Measurements from ENCODE around the gene LILRB3. TPM values are rescaled to one million over a fixed set of nuclear protein-coding genes. Genes with fewer than 3 reads are reported as not detected.
A peak's percentile ranks its signal among the peaks of the same experiment; 100 is the strongest.
"Not testable (repeated sequence)": the region's sequence is repeated elsewhere in the genome, so short reads cannot be mapped to it uniquely, and the experiment has no call there.

LILRB3 gene
- total RNA-seq, 2 experiments from 2014 or later = 0.62 to 2.0 TPM

DNA sequence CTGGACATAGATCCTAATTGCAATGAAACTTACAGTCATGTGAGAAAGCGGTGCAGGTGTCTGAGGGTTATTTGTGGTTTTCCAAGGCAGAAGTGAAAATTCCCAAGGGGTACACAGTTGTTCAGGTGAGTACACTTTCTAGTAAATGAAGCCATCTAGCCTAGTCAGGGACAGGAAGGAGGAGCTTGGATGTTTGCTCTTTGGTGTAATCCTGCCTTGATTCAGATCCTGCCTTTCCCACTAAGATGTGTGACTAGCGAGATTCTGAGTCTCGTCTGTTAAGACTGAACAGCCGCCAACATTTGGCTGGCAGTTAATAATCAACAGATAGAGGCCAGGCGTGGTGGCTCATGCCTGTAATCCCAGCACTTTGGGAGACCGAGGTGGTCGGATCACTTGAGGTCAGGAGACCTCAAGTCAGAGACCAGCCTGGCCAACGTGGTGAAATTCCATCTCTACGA is 19.6 kb downstream of the LILRB3 start:
- Mint-ChIP-seq H3K27me3 (no peaks in the 10 kb centered on the region), H3K9me3 (no peaks in the 10 kb centered on the region), H3K4me3 (peak overlapping the region; percentile 92), H3K4me1 (peaks cover 74% of the 10 kb centered on the region), H3K36me3 (ENCODE audit: low read depth) (peaks cover 74% of the 10 kb centered on the region), H3K27ac (peak overlapping the region; percentile 54)
- POLR2A ChIA-PET = interaction anchor here (0.7 kb wide), 1 partner anchor 12 kb away, joined by 4 read pairs; the partner anchor contains the start of gene TSEN34
- CTCF ChIA-PET = interaction anchor here (1.3 kb wide), 1 partner anchor 8 kb away, joined by 3 read pairs; no protein-coding TSS in a partner anchor
- no peak for DNase-seq

DNA sequence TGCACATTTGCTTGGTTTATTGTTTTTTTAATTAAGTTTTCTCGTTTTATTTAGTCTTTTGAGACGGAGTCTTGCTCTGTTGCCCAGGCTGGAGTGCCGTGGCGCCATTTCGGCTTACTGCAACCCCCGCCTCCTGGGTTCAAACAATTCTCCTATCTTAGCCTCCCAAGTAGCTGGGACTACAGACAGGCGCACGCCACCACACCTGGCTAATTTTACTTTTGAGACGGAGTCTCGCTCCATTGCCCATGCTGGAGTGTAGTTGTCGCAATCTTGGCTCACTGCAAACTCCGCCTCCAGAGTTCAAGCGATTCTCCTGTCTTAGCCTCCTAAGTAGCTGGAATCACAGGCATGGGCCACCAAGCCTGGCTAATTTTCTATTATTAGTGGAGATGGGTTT is 20.8 kb downstream of the LILRB3 start:
- Mint-ChIP-seq H3K27ac (peak overlapping the region; percentile 99), H3K4me3 (peak overlapping the region; percentile 92), H3K4me1 (peaks cover 62% of the 10 kb centered on the region), H3K9me3 (no peaks in the 10 kb centered on the region), H3K36me3 (ENCODE audit: low read depth) (peaks cover 62% of the 10 kb centered on the region), H3K27me3 (no peaks in the 10 kb centered on the region)
- no peak for DNase-seq
- CTCF ChIA-PET = interaction anchor here (1.3 kb wide), 1 partner anchor 9 kb away, joined by 3 read pairs; no protein-coding TSS in a partner anchor
- POLR2A ChIA-PET = no interaction called here

DNA sequence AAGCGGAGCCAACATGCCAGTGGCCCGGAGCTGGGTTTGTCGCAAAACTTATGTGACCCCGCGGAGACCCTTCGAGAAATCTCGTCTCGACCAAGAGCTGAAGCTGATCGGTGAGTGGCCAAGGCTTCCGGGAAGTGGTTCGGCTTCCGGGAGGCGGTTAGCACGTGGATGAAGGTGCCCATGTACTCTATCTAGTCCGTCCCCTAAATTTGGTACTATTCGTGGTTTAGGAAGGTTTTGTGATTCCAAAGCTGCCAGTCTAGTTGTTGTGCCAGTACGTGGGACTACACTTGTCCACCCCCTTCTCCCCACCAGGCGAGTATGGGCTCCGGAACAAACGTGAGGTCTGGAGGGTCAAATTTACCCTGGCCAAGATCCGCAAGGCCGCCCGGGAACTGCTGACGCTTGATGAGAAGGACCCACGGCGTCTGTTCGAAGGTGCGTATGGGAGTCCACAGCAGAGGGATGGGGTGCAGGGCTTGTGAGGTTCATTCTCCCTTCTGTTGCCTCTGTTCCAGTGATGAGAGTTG is 21.6 kb downstream of the LILRB3 start:
- Mint-ChIP-seq H3K4me3 (peak overlapping the region; percentile 92), H3K27me3 (no peaks in the 10 kb centered on the region), H3K9me3 (no peaks in the 10 kb centered on the region), H3K4me1 (peaks cover 55% of the 10 kb centered on the region), H3K36me3 (ENCODE audit: low read depth) (peaks cover 54% of the 10 kb centered on the region), H3K27ac (peak overlapping the region; percentile 99)
- CTCF ChIA-PET = interaction anchor here (1.1 to 1.3 kb wide), 2 partner anchors 9 to 10 kb away, joined by 3 to 5 read pairs; partner anchors contain the start of gene TSEN34
- POLR2A ChIA-PET = interaction anchor here (0.7 to 1.1 kb wide), 4 partner anchors 10 to 1452 kb away, joined by 3 to 5 read pairs (median 3); partner anchors contain the start of genes LENG1 and MBOAT7
- DNase-seq = no peak

DNA sequence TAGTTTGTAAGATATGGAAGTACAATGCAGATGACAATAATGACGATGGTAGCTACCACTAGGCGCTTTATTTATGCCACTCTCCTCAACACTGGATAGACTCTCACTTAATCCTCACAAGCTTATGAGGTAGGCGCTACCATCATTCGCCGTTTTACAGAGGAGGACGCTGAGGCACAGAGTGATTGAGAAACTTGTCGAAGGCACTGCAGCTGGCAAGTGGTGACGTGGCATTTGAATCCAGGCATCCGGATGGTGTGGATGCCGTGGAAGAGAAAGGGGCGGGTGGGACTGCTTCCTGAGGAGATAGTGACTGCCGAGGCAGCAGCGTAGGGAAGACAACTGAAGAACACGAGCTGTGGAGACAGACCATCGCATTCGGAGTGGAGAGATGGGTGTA is 23.4 kb downstream of the LILRB3 start:
- ChIA-PET POLR2A (interaction anchor here (0.9 kb wide), 1 partner anchor 8 kb away, joined by 4 read pairs; the partner anchor contains the start of gene TSEN34), CTCF (interaction anchor here (0.6 to 0.7 kb wide), 2 partner anchors 40 to 757 kb away, joined by 3 to 6 read pairs; no protein-coding TSS in a partner anchor)
- peak overlapping the region; percentile 43 for H3K27ac Mint-ChIP-seq
- no peaks in the 10 kb centered on the region for H3K9me3 Mint-ChIP-seq
- H3K4me1 Mint-ChIP-seq = peaks cover 39% of the 10 kb centered on the region
- peaks cover 39% of the 10 kb centered on the region for H3K36me3 Mint-ChIP-seq (ENCODE audit: low read depth)
- no peak for DNase-seq
- H3K4me3 Mint-ChIP-seq = peak overlapping the region; percentile 66
- no peaks in the 10 kb centered on the region for H3K27me3 Mint-ChIP-seq

DNA sequence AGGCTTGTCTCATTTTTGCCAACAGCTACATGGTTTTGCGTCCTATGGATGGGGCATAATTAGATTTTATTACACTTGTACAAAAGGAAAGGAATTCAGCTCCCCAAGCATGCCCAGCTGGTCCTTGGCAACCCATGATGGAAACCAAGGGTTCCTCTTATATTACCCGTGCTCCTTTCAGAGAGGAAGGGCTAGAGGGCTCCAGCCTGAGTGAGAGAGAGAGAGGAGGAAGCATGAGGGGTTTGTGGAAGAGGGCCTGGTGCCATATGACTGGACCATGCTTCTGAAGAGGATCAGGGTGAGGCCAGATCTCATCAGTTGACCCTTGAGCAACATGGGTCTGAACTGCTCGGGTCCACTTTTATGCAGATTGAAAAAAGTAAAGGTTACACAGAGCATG is 25.7 kb downstream of the LILRB3 start:
- POLR2A ChIA-PET = no interaction called here
- Mint-ChIP-seq H3K27ac (no peak overlapping the region), H3K4me3 (no peak overlapping the region), H3K9me3 (no peaks in the 10 kb centered on the region), H3K27me3 (no peaks in the 10 kb centered on the region), H3K4me1 (peaks cover 30% of the 10 kb centered on the region), H3K36me3 (ENCODE audit: low read depth) (peaks cover 27% of the 10 kb centered on the region)
- CTCF ChIA-PET = no interaction called here
- no peak for DNase-seq

DNA sequence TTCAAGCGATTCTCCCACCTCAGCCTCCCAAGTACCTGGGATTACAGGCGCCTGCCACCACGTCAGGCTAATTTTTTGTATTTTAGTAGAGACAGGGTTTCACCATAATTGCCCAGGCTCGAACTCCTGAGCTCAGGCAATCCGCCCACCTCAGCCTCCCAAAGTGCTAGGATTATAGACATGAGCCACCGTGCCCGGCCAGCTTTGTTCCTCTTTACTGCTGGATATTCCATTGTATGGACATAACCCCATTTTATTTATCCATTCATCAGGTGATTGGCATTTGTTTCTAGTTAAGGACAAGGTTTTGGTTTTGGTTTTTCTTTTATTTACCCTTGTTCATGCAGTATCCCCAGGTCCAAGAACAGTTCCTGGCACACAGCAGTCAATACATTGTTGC is 26.3 kb downstream of the LILRB3 start:
- CTCF ChIA-PET = no interaction called here
- Mint-ChIP-seq H3K27me3 (no peaks in the 10 kb centered on the region), H3K4me1 (peaks cover 30% of the 10 kb centered on the region), H3K36me3 (ENCODE audit: low read depth) (peaks cover 21% of the 10 kb centered on the region), H3K27ac (no peak overlapping the region), H3K4me3 (no peak overlapping the region), H3K9me3 (no peaks in the 10 kb centered on the region)
- no peak for DNase-seq
- POLR2A ChIA-PET = no interaction called here

DNA sequence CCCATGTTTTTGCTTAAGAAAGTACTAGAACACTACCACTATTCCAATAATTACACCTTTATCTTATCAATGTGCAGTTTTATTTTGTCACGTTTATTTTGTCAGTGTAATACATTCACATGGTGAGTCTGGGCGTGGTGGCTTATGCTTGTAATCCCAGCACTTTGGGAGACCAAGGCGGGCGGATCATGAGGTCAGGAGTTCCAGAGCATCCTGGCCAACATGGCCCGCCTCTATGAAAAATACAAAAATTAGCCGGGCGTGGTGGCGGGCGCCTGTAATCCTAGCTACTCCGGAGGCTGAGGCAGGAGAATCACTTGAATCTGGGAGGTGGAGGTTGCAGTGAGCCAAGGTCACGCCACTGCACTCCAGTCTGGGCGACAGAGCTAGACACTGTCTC is 28.3 kb downstream of the LILRB3 start:
- POLR2A ChIA-PET, DNase-seq, H3K27ac Mint-ChIP-seq, H3K4me3 Mint-ChIP-seq, H3K9me3 Mint-ChIP-seq, CTCF ChIA-PET, H3K27me3 Mint-ChIP-seq: not testable (repeated sequence)
- H3K4me1 Mint-ChIP-seq = peaks cover 26% of the 10 kb centered on the region
- peaks cover 12% of the 10 kb centered on the region for H3K36me3 Mint-ChIP-seq (ENCODE audit: low read depth)

DNA sequence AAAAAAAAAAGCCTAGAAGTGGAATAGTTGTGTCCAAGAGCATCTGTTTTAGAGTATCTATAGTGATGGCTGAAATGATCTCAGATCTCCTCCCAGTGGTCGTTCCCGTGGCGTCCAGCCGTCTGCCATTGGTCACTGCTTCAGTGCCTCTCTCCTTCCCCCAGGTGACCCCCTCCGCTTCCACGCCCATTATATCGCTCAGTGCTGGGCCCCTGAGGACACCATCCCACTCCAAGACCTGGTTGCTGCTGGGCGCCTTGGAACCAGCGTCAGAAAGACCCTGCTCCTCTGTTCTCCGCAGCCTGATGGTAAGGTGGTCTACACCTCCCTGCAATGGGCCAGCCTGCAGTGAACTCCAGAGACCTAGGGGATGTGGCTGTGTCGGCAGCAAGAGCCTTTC is 29.8 kb downstream of the LILRB3 start:
- peaks cover 12% of the 10 kb centered on the region for H3K36me3 Mint-ChIP-seq (ENCODE audit: low read depth)
- H3K9me3 Mint-ChIP-seq = no peaks in the 10 kb centered on the region
- DNase-seq = no peak
- no peaks in the 10 kb centered on the region for H3K27me3 Mint-ChIP-seq
- H3K4me1 Mint-ChIP-seq = peaks cover 30% of the 10 kb centered on the region
- ChIA-PET POLR2A (no interaction called here), CTCF (no interaction called here)
- no peak overlapping the region for H3K27ac Mint-ChIP-seq
- H3K4me3 Mint-ChIP-seq = peak overlapping the region; percentile 94

DNA sequence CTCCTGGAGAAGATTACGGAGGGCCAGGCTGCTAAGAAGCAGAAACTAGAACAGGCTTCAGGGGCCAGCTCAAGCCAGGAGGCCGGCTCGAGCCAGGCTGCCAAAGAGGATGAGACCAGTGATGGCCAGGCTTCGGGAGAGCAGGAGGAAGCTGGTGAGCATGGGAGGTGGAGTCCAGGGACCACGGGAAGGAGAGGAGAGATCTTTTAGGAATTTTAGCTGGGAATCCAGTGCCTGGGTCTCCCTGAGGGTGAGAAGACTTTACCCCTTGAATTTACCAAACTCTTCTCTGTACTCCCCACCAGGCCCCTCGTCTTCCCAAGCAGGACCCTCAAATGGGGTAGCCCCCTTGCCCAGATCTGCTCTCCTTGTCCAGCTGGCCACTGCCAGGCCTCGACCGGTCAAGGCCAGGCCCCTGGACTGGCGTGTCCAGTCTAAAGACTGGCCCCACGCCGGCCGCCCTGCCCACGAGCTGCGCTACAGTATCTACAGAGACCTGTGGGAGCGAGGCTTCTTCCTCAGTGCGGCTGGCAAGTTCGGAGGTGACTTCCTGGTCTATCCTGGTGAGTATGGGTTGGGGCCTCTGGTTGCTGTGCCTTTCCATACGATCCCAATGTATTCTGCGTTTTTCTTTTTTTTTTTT is 30.9 kb downstream of the LILRB3 start:
- H3K36me3 Mint-ChIP-seq (ENCODE audit: low read depth) = peaks cover 12% of the 10 kb centered on the region
- peaks cover 41% of the 10 kb centered on the region for H3K4me1 Mint-ChIP-seq
- no peaks in the 10 kb centered on the region for H3K9me3 Mint-ChIP-seq
- peak overlapping the region; percentile 86 for H3K27ac Mint-ChIP-seq
- no peak for DNase-seq
- no peaks in the 10 kb centered on the region for H3K27me3 Mint-ChIP-seq
- ChIA-PET POLR2A (interaction anchor here (0.6 to 1.6 kb wide), 4 partner anchors 8 to 57 kb away, joined by 3 to 5 read pairs (median 4); no protein-coding TSS in a partner anchor), CTCF (interaction anchor here (1.1 to 1.2 kb wide), 2 partner anchors 9 to 90 kb away, joined by 3 read pairs; partner anchors contain the start of gene RPS9)
- H3K4me3 Mint-ChIP-seq = peak overlapping the region; percentile 94

DNA sequence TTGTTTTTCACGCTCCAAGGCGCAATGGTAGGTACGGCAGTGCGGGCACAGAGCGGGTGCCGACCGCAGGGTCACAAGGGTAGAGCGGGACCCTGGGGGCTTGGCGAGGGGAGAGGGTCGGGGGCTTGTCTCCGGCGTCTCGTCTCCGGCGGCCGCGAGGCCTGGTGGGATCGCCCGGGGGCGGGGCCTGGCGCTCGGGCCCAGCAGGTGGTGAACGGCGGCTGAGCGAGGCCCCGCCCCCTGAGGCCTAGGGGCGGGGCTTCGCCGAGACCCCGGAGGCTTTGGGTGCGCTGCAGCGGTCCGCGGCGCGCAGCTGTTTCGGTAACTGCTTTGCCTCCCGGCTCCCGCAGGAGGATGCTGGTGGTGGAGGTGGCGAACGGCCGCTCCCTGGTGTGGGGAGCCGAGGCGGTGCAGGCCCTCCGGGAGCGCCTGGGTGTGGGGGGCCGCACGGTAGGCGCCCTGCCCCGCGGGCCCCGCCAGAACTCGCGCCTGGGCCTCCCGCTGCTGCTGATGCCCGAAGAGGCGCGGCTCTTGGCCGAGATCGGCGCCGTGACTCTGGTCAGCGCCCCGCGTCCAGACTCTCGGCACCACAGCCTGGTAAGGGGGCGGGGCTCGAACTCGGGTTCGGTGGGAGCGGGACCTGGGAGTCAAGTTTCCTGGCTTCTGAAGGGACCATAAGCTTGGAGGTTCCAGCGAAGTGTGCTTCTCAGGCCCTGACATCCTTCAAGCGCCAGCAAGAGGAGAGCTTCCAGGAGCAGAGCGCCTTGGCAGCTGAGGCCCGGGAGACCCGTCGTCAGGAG is 31.6 kb downstream of the LILRB3 start, which contains the start of gene TSEN34:
TSEN34 (plus strand) TSS at position 298 of the 800 bp plus-strand sequence; CDS start at position 355, 57 bp downstream.
- CTCF ChIA-PET = interaction anchor here (1.1 to 1.2 kb wide), 2 partner anchors 10 to 90 kb away, joined by 3 read pairs; partner anchors contain the start of gene RPS9

DNA sequence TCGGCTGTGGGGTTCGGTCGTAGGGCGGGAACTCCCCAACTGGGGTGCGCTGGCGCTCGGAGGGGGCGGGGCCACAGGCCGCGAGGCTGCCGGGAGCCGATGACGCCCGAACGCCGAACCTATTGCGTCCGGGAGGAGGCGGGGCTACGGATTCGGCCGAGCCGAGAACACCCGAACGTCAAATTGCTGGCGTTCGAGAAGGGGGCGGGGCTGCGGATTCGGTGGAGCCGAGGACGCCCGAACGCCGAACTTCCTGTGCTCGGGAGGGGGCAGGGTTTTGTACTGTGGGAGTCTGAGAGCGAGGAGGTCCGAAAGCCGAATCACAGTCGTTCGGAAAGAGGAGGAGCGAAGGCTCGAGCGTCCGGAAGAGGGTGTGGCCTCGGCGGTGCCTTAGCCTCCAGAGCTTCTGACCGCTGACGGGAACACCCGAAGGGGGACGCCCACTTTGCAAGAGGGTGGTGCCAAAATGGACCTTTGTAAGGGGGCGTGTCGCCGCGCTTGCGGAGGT is 32.2 kb downstream of the LILRB3 start:
- POLR2A ChIA-PET = interaction anchor here (1.6 kb wide), 1 partner anchor 9 kb away, joined by 4 read pairs; no protein-coding TSS in a partner anchor
- CTCF ChIA-PET = interaction anchor here (1.1 to 1.2 kb wide), 2 partner anchors 10 to 89 kb away, joined by 3 read pairs; partner anchors contain the start of gene RPS9
- peaks cover 42% of the 10 kb centered on the region for H3K4me1 Mint-ChIP-seq
- no peaks in the 10 kb centered on the region for H3K27me3 Mint-ChIP-seq
- H3K27ac Mint-ChIP-seq = peak overlapping the region; percentile 97
- H3K4me3 Mint-ChIP-seq = peak overlapping the region; percentile 94
- H3K9me3 Mint-ChIP-seq = no peaks in the 10 kb centered on the region
- DNase-seq = peak; percentile 100
- peaks cover 15% of the 10 kb centered on the region for H3K36me3 Mint-ChIP-seq (ENCODE audit: low read depth)

More for the DNA sequence above, 31.6 kb downstream of the LILRB3 start, which contains the start of gene TSEN34:
- peak; percentile 83 for DNase-seq
- Mint-ChIP-seq H3K9me3 (no peaks in the 10 kb centered on the region), H3K4me3 (peak within 1 kb of the TSS; percentile 94), H3K4me1 (peaks cover 42% of the 10 kb centered on the region), H3K36me3 (ENCODE audit: low read depth) (peaks cover 15% of the 10 kb centered on the region), H3K27ac (peak within 1 kb of the TSS; percentile 97), H3K27me3 (no peaks in the 10 kb centered on the region)
- POLR2A ChIA-PET = interaction anchor here (0.6 to 1.6 kb wide), 4 partner anchors 9 to 58 kb away, joined by 3 to 5 read pairs (median 4); no protein-coding TSS in a partner anchor

All from activated CD4-positive, alpha-beta T cell treated with anti-CD3 and anti-CD28 coated beads, Interleukin-2, amount 10 ng/mL, durations not matched to agents 7 days and 5 days (primary cell).